GM10266 (cell line): ENCODE measurements around the gene CLPTM1.
"Not testable (repeated sequence)": the region's sequence is repeated elsewhere in the genome, so short reads cannot be mapped to it uniquely, and the experiment has no call there.

ENCODE experiments used
- DNase-seq: peaks from one replicate; pipeline ENCODE4 v3.0.0; 2012; ENCODE audit errors: extremely low spot score
- CTCF ChIP-seq: IDR thresholded peaks from 2 replicates; pipeline ENCODE4 v1.5.1; 2012; ENCODE audit warnings: mild to moderate bottlenecking, low read depth; ENCODE audit not compliant: control insufficient read depth, insufficient read depth; ENCODE audit errors: missing control alignments

CLPTM1 gene

GRCh38 chr19:44993926-44994537 lies 38.9 kb downstream of the CLPTM1 start:
- no peak for TF ChIP-seq CTCF
- DNase-seq = no peak

- DNase-seq = no peak
- no peak for TF ChIP-seq CTCF
Observed at GRCh38 chr19:44998025-44998424, 42.8 kb downstream of the CLPTM1 start.

- DNase-seq = not testable (repeated sequence)
Observed at GRCh38 chr19:44999131-44999925, 44.1 kb downstream of the CLPTM1 start.

- DNase-seq = not testable (repeated sequence)
Observed at GRCh38 chr19:45000665-45001064, 45.5 kb downstream of the CLPTM1 start.

GRCh38 chr19:45001087-45001739 lies 46.0 kb downstream of the CLPTM1 start, which contains the start of gene RELB:
RELB (plus strand) TSS chr19:45001464; CDS start chr19:45001580, 116 bp downstream.
- peak; percentile 99 for DNase-seq
- no peak for TF ChIP-seq CTCF

DNA sequence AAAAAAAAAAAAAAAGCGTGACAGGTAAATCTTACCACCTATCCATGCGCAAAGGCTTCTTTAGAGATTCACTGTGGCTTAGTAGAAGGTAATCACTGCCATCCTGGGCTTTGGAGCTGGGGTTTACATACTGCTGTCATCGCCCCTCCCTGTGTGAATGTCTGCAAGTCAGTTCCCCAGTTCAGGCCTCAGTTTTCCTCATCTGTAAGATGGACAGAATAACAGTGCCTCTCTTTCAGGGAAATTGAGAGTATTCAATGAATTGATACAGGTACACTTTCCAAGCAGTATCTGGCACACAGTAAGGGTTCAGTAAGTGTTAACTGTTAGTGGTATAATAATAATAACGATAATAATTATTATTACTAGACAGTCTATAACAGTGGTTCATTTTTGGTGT lies 48.3 kb downstream of the CLPTM1 start:
- TF ChIP-seq CTCF = no peak
- DNase-seq = no peak

DNA sequence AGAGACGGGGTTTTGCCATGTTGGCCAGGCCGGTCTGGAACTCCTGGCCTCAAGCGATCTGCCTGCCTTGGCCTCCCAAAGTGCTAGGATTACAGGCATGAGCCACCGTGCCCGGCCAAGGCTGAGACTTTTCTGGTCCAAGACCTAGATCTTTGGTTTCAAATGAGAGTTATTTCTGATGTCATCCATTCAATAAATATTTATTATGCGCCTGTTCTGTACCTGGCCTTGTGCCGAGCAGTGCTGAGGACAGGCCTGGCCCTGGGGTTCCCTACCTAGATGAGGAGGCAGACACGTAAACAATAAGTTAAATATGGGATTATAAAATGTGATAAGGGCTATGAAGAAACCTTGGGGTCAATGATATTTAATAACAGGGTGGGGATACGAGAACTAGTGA lies 50.6 kb downstream of the CLPTM1 start:
- no peak for TF ChIP-seq CTCF
- no peak for DNase-seq

DNA sequence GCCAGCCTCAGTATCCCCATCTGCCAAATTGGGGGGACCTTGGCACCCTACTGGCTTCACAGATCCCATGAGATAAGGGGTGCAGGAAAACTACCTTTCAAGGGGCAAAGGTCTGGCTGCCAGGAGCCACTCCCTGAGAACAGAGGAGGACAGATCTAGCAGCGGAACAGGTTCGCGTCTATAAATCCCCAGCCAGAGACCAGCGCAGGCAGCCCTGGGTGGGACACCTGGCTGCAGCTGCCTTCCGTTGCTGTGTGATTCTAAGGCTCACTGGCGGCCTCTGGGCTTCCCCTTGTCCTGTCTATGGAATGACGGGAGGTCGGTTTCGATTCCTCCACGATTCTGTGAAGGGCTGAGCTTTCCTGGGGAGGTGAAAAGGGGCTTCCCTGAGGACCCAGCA lies 53.4 kb downstream of the CLPTM1 start:
- TF ChIP-seq CTCF = no peak
- DNase-seq = no peak
